HuH-7 (cell line): Measurements from ENCODE around the gene GZMH.
"Not testable (repeated sequence)": the region's sequence is repeated elsewhere in the genome, so short reads cannot be mapped to it uniquely, and the experiment has no call there.

Experiments used
- DNase-seq: peaks from one replicate; pipeline ENCODE4 v3.0.0; 2011; ENCODE audit warnings: low spot score

Gene GZMH

DNA sequence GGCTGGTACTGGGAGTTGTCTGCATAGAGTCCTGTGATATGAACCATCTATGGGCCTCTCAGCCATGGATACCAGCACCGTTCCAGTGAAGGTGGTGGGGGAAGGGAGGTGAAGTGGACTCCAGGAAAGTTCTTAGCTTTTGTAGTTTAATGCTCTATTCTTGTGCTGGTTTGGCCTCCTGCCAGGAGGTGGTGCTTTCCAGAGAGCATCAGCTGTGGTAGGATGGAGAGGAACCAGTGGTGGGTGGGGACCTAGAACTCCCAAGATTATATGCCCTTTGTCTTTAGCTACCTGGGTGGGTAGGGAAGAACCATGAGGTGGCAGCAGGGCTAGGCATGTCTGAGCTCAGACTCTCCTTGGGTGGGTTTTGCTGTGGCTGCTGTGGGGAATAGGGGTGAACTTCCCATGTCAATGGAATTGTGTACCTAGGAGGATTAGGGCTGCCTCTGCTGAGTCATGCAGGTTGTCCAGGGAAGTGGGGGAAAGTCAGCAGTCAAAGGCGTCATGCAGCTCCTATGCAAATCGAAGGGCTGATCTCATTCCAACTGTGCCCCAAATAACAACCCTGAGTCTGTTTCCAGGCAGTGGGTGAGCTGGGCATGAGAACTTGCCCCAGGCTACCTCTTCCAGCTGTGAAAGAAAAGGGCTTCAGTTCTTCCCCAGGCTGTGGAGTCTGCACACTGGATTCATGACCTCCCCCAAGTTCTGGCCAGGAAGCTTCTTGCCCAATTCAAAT is 14.2 kb downstream of the GZMH start:
- no peak for DNase-seq

DNA sequence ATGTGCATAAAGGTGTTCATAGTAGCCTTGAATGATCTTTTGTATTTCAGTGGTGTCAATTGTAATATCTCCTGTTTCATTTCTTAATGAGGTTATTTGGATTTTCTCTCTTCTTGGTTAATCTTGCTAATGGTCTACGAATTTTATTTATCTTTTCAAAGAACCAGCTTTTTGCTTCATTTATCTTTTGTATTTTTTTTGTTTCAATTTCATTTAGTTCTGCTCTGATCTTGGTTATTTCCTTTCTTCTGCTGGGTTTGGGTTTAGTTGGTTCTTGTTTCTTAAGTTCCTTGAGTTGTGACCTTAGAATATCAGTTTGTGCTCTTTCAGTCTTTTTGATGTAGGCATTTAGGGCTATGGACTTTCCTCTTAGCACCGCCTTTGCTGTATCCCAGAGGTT is 18.5 kb downstream of the GZMH start:
- not testable (repeated sequence) for DNase-seq

DNA sequence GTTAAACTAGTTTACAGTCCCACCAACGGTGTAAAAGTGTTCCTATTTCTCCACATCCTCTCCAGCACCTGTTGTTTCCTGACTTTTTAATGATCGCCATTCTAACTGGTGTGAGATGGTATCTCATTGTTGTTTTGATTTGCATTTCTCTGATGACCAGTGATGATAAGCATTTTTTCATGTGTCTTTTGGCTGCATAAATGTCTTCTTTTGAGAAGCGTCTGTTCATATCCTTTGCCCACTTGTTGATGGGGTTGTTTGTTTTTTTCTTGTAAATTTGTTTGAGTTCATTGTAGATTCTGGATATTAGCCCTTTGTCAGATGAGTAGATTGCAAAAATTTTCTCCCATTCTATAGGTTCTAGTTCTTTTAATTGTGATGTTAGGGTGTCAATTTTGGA is 25.1 kb downstream of the GZMH start:
- DNase-seq, result not testable (repeated sequence)

DNA sequence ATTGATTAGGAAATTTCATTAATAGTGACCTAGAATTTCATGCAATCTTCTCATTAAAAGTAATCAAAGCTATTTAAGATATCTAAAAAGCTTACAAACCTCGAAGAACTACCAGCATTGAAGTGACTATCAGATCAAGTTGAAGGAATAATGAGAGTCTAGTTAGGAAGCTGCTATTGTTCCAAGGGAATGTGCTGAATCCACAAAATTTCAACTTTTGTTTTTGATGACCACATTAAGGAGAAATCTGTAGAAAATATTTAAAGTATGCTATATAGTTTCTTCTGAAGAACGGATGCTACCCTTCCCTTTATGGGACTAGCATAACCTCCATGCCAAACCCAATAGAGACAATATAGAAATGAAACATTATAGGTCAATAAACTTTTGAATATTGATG is 30.9 kb downstream of the GZMH start:
- no peak for DNase-seq

DNA sequence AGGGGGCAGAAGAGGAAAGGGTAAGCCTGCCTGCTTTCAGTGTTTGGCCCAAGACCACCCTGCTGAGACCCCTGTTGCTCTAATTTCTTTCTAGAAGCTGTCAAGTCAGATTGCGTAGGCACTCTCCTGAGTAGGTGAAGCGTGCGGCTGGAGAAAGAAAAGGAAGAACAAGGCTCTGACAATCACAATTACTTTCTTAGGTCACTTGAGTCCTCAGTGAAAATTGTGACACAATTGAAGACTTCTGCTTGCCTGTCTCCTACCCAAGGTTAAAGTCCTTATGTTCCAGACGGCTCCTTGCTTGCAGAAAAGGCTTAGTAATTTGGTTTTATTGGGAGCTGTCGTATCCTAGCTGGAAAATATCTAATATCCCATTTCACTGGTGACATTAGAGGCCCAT is 32.7 kb downstream of the GZMH start:
- DNase-seq, result no peak

DNA sequence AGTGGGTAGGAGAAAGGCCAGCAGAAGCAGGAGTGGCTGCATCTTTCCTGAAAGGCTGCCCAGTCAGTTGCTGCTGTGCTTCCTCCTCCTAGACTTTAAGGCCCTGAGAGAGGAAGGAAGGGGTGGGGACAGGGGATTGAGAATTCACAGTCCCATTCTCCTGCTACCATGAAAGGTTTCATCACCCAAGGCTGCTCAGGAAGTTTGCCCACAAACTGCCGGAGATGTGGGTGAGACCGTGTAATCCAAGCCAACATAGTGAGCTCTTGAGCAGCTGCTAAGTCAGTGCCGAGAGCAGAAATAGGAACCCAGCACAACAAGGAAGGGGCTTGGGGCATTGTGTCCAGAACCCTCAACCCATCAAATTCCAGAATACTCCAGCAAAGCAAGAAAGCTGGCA is 33.3 kb downstream of the GZMH start, which contains the start of gene CTSG:
Gene CTSG (minus strand): TSS at position 69 of the 400 bp plus-strand sequence. CDS start 27 bp downstream, at position 42.
- no peak for DNase-seq

DNA sequence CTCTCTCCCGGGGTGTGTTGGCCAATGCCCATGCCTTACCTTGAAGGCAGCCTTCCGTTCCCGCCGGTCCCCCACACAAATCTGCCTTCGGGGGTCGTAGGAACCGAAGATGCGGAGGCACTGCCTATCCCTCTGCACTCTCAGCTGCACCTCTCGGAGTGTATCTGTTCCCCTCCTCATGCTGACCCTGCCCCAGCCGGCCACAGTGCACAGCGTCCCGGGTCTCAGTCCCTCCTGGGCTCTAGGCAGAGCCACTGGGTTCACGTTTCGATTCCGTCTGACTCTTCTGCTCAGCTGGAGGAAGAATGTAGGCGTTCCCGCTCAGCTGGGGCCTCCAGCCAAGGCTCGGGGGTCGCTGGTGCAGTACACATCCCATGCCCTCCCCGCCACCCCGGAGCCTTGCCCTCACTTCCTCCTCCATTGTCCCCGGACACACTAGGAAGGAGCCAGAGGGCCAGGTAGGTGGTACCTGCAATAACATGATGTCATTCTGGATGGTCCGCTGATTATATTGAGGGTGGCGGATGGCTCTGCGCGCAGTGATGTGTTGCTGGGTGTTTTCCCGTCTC is 35.2 kb downstream of the GZMH start:
- DNase-seq, result no peak

DNA sequence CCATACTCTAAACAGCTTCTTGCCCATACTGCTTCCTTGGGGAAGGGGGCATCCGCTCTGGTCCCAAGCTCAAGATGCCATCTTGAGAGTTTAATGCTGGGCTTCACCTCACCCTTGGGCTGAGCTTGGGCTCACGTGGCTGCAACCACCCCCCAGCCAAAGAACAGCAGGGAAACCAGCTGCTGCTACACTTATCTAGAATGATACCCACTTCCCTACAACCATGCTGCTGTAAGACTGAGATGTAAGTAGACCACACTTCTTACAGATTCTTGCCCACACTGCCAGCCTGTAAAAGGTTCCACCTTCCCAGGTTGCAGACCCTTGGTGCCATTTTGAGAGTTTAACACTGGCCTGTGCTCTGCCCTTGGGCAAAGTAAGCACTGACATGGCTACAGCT is 43.2 kb downstream of the GZMH start:
- no peak for DNase-seq

DNA sequence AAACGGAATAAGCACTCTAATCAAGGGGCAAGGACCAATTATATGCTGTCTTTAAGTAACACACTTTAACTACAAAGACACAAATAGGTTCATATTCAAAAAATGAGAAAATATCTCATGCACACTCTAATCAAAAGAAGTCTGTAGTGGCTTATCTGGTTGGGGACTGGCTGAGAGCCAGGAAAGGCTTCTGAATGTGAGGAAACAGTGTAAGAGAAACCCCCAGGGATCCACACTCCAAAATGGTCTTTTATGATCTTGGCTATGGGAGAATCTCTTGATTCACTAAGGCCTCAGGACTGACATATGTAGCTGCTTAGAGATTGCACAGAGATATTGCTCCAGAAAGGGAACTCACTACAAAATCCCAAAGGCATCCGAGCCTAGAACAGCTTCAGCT is 43.7 kb downstream of the GZMH start:
- no peak for DNase-seq

DNA sequence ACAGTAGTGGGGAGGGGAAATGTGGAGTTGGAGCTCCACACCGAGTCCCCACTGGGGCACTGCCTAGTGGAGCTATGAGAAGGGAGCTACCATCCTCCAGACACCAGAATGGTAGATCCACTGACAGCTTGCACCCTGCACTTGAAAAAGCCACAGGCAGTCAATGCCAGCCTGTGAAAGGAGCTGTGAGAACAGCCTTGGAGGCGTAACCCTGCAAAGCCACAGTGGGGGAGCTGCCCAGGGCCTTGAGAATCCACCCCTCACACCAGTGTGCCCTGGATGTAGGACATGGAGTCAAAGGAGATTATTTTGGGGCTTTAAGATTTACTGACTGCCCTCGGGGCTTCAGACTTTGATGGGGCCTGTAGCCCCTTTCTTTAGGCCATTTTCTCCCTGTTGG is 46.0 kb downstream of the GZMH start:
- no peak for DNase-seq

DNA sequence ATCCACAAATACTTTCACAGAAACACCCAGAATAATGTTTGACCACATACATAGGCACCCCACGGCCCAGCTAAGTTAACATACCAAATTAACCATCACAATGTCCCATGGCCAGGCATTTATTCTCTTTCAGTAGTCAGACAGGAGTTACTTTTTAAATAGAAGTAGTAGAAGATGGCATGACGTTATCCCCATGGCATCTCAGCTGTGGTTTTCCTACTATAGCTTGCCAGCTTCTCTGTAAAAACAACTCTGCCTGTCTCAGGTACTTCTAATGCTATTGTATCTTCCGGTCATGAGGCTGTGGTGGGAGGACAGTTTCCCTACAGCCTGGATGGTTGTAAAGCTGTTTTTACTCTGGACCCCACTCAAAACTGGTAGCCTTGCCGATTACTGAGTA is 52.7 kb downstream of the GZMH start:
- no peak for DNase-seq
